ENCODE measurements around the gene MED26.
"Not testable (repeated sequence)": the region's sequence is repeated elsewhere in the genome, so short reads cannot be mapped to it uniquely, and the experiment has no call there.

MED26 gene

DNA sequence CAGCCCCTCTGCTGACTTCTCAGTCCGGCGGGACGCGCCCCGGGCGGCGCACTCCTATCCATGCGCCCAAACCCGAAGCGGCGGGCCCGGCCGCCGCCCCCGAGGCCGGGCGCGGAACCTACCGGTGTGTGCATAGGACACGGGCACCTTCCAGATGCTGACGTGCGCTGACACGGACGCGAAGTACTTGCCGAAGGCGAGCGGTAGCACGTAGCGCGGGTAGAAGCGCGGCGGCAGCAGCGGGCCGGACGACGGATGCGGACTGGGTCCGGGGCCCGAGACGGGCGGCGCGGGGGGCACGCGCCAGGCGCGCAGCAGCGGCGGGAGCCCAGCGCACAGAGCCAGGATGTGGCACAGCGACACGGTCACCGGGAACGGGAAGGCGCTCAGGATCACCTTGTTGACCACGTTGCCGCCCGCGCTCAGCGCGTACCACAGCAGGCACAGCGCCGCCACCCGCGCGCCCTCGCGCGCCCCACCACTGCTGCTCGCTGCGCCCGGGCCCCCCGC is 56.1 kb downstream of the MED26 start:
- DNase-seq, result no peak

DNA sequence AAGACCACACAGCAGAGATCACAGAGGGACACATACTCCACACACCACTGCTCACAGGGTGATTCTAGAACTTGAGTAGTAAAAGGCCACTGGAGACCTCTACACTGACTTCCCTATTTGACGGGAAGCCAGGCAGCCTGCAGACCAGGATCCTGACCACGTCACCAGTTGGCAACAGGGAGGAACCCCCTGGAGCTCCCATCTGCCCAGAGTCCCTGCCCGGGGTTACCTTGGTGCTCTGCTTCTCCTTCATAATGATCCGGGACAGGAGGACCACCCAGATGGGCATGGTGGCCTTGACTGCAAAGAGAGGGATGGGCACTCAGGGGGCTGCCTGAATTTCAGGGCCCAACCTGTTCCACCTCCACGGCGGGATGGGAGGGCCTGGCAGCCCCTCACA is 56.7 kb downstream of the MED26 start:
- DNase-seq, result peak; percentile 49

DNA sequence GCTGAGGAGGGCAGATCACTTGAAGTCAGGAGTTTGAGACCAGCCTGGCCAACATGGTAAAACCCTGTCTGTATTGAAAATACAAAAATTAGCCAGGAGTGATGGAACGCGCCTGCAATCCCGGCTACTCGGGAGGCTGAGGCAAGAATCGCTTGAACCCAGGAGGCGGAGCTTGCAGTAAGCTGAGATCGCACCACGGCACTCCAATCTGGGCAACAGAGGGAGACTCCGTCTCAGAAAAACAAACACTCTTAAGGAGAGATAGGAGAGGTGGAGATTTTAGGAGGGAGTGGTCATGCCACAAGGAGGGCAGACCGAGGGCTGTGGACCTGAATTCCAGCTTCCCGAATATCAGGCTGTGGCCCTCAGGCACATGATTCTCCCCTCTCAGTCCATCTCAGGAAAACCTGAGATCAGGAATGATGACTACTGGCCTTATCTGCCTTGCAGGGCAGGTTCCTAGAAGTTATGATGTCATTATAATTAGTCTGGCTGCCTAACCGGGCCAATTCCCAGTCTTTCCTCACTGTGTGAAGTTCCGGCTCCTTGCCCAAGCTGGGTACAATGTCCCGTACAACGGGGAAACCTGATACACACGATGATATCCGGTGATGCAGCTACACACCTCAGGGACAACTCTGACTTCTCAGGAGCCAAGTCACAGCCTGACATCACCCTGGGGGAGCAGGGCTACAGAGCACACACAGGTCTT is 58.2 kb downstream of the MED26 start:
- DNase-seq, result no peak

DNA sequence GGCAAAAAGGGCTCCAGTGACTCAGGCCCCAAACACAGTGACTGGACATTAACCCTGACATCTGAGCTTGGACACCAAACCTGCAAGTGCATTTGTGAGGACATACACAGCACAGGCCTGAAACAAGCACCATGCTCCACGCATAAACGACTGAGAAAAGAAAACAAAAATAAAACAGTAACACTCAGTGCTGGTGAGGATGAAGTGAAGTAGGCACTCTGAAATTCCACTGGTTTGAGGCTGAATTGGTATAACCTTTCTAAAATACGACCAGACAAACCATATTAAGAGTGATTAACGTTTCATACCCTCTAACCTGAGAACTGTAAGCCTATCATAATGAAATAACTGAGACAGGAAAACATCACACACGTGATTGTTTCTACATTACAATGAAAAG is 61.3 kb downstream of the MED26 start:
- no peak for DNase-seq

DNA sequence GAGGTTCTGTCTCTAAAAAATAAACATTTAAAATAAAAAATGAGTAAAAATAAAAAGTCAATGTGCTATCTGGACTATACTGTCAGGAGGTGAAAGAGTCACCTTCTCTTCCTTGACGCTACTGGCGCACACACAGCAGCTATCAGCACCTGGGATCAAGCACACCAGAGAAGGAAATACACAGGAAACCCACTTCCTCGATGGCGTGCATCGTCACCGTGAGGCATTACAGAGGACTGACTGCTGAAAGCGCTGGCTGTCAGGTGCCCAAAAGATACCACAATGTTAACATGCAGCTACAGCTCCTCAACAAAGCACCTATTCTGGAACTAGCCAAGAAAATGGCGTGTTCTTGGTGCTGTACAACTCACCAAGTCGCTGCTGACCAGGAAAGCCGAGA is 61.8 kb downstream of the MED26 start:
- DNase-seq, result peak; percentile 77

DNA sequence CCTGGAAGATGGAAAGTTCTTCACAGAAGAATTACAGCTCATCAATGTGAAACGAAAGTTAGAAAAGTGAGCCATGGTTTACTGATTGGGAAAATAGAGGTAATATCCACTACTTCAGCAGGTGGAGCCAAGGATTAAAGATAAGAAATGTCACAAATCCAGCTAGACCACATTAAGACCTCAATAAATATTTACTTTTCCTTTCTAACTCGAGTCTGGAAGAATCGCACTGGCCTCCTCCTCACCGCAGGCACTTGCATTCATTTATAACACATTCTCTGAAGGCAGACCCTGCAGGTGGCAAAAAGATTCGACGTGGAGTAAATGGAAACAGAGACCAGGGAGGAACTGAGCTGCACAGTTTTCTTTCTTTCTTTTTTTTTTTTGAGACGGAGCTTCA is 63.2 kb downstream of the MED26 start:
- DNase-seq, result no peak

DNA sequence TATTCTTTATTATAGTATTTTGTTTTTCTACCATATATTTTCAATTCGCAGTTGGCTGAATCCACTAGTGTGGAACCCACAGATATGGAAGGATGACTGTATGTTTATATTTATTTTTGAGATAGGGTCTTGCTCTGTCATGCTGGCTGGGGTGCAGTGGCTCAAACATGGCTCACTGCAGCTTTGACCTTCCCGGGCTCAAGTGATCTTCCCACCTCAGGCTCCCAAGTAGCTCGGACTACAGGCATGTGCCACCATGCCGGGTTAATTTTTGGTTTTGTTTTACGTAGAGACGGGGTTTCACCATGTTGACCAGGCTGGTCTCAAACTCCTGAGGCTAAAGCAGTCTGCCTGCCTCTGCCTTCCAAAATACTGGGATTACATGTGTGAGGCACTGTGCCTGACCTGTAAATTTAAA is 65.4 kb downstream of the MED26 start:
- DNase-seq, result no peak

DNA sequence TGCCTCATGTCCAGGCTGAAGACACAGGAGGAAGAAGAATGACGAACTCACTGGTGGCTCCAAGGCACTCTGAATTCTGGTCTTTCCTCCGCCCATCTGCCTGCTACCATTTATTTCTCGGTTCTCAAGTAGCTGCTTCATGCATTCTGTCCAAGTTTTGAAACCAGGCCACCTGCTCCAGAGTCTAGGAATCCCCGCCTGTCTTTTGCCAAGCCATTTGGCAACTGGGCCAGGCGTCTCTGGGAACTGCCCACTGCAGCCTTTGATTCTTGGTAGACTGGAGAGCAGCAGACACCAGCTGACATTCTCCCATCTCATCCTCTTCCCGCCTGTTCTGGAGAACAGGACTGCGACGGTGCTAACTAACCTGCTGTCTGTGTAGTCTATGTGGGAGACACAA is 66.6 kb downstream of the MED26 start:
- DNase-seq, result no peak

DNA sequence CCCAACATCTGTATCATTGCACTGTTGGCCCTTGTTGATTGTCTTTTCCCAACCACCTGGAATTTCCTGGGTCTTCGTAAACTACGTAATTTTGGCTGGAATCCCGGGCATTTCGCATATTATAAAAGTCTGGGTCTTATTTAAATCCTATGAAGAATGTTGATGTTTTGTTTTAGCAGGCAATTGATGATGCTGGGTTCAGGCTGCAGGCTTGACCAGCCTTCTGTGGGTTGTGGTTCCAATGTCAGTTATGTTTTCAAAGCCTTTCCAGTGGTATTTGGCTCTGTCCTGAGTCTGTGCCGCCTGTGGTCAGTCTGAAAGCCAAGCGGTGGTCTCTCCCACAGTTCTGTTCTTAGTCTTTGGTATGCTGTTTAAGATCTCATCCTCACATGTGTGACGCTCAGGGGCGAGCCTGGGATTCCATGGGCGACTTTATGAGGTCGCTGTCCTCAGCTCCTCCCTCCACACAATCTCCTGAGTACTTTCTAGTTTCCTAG is 68.2 kb downstream of the MED26 start:
- no peak for DNase-seq

DNA sequence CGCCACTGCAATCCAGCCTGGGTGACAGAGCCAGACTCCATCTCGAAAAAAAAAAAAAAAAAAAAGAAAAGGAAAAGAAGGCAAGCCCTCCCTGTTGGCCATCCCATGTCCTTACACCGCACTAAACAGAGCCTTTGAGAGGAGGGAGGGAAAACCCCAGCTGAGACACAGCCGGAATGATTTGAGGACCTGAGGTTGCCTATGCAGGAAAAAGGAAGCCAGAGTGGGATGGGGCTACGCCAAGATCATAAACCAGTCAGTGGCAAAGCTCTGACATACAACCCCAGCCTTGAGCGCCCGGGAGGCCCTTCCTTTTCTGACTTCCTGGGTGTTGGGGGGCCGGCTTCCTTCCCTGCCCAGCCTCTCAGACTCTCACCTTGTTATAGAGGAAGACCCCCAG is 73.2 kb downstream of the MED26 start:
- DNase-seq, result peak; percentile 50

DNA sequence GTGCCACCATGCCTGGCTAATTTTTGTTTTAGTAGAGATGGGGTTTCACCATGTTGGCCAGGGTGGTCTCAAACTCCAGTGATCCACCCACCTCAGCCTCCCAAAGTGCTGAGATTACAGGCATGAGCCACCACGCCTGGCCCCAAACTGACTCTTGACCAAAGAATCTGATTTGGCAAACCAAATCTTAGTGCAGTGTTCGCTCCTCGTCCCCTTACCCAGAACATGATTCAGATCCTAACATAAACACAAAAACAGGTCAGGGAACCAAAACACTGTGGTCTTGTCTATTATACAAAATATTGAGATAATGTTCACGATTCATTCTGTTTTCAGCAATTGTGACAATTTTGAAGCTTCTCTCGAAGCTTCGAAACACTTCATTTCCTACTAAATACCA is 76.1 kb downstream of the MED26 start:
- DNase-seq, result not testable (repeated sequence)

DNA sequence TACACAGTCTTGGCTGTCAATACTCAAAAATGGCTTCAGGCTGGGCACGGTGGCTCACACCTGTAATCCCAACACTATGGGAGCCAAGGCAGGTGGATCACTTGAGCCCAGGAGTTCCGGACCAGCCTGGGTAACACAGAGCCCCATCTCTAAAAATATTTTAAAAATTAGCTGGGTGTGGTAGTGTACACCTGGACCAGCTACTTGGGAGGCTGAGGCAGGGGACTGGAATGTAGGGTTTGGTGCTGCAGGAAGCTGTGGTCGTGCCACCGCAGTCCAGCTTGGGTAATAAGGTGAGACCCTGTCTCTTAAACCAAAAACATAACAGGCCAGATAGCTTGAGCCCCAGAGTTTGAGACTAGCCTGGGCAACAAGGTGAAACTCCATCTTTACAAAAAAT is 79.0 kb downstream of the MED26 start:
- no peak for DNase-seq

DNA sequence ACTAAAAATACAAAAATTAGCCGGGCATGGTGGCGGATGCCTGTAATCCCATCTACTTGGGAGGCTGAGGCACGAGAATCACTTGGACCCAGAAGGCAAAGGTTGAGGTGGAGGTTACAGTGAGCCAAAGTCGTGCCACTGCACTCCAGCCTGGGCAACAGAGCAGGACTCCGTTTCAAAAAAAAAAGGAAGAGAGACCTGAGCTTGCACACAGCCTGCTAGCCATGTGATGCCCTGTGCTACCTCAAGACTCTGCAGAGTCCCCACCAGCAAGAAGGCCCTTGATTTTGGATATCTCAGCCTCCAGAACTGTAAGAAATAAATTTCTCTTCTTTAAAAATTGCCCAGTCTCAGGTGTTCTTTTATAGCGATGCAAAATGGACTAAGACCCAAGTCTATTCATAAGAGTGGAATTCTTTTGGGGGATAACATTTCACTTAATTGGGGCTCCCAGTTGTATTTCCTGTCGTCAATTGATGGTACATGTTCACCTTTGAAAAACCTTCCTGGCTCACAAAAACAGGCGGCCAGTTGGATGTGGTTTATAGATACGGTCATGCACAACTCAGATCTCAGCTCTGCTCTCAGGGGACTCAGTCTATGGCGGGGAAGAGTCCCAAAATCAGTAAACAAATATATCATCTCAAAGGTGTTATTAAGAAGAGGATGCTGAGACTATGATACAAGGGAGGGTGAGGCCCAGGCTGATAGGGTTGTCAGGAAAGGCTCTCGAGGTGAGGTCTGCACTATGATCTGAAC is 83.4 kb downstream of the MED26 start:
- no peak for DNase-seq

DNA sequence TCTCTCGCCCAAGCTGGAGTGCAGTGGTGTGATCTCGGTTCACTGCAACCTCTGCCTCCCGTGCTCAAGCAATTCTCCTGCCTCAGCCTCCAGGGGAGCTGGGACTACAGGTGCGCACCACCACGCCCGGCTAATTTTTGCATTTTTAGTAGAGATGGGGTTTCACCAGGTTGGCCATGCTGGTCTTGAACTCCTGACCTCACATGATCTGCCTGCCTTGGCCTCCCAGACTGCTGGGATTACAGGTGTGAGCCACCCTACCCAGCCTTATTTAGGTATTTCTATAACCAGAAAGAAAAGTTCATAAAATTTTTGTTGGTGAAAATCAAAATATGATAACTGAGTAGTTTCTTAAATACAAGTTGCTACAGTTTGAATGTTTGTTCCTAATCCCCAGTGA is 84.3 kb downstream of the MED26 start:
- DNase-seq, result not testable (repeated sequence)

DNA sequence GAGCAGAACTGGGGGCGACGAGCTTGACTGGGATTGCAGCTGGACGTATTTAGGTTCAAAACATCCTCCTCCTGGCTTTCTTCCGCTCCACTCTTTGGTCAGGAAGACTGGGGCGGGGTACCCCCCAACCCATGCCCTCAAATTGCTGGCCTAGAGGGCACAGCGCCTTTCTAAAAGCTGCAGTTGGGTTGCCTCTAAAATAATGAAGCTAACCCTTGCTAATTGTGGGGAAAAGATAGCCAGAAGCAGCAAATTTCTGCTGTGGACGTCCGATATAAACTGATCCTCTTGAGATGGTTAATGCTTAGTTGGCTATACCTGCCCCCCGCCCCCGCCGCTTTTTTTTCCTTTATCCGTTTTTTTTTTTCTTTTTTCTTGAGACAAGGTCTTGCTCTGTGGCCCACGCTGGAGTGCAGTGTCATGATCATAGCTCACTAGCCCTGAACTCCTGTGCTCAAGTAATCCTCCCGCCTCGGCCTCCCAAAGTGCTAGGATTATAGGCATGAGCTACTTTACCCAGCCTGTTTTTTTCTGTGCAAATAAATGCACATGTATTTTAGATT is 85.0 kb downstream of the MED26 start:
- no peak for DNase-seq

DNA sequence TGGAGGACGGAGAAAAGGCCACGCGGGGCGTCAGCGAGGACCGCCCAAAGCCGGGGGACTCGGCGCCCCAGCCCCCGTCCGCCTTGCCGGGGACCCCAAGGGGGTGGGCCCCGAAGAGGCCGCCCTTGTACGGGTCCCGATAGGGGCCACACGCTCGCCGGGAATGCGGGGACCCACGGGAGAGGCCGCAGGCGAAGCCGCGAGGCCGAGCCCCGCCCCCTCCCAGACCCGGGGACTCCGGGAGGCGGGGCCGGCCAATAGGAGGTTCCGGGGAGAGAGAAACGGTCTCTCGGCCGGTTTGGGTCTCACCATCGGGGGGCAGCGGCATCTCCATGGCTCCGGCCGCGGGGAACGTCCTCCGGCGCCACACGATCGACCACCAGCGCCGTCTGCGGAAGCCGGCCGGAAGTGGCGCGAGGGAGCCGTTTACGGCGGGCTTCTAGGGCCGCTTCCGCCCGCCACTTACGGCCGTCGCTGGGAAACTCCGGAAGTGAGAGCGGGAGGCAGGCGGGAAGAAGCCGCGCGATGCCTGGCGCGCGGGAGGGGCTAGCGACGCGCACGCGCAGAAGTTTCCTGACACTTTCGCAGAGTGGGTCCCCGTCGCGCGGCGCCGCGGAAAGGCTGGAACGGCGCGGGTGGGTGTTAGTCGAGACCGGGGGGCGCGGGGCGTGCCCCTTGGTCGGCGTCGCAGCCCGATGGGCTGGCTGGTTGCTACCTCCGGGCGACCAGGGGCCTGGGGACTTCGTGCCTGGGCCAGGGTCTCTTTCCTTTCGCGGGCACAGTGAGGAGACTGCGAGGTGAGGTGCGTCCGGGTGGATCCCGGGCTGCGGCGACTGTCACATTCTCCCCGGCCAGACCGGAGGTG is 85.7 kb downstream of the MED26 start, which contains the start of gene CHERP:
Gene CHERP (minus strand): TSS at position 393 of the 865 bp plus-strand sequence. CDS start 59 bp downstream, at position 334.
- DNase-seq, result peak; percentile 94

DNA sequence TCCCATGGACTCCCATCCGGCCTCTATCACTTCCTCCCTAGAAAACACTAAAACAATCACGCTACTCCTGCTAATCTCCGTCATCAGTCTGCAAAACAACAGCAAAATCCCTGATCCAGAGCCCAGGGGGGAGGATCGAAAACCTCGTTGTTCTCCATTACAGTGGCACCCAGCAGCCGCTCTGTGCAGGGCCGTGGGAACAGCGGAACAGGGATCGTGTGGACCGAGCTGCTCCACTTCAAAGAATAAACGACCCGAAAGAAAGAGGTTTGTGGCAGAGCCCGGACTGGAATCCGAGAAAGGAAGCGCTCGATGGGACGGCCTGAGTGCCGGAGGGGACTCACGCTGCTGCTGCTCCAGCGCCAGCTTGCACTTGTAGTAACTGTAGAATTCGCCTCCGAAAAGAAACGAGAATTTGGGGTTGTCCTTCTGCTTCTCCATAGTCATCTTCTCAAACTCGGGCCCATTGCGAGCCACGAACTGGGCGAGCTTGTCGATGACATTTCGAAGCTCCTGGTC is 86.4 kb downstream of the MED26 start:
- DNase-seq, result no peak

DNA sequence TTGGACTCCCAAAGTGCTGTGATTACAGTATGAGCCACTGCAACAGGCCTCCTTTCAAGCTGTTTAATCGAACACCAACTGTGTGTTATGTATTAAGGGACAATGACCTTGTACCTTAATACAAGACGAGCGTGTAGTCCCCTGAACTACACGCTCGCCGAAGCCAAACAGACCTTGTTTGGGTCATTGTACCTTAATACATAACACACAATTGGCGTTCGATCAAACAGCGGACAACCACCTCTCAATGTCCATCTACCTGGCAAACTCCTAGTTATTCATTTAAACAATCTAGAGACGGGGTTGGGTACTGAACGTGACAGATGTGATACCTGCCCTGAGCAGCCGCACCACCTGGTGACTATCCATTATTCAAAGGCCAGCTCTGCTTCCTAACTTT is 87.1 kb downstream of the MED26 start:
- DNase-seq, result no peak

DNA sequence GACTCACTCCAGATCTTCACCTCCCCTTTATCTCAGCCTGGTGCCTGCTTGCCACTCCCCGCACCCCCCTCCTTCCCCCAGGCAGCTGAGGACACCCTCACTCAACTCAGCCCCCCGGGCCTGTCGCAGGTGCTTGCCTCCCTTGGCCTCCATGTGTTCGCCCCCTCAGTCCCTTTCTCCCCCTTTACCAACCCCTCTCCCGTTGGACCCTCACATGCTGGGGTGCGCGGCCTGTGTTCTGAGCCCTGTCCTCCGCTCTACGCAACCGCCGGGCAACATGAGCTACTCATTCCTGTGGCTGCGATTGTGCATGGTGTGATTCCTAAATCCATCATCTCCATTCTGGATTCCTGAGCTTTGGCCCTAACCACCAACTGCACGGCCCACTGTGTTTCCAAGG is 90.9 kb downstream of the MED26 start:
- DNase-seq, result no peak

DNA sequence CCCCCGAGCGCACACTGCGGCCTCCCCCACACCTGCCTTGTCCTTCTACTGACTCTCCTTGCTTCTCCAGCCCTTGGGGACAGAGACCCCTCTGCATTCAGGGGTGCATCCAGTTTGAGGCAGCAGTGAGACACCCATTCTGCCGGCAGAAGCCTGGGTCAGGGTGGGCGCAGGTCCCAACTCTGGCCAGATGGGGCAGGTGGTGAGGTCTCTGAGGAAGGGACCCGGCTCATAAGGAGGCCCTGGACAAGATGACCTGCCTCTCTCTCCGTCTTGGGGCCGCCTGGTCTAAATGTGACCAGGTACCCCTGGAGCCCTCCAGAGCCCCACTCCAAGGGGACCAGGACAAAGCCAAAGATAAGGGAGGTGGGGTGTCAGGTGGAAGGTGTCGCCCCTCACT is 91.9 kb downstream of the MED26 start:
- no peak for DNase-seq

DNA sequence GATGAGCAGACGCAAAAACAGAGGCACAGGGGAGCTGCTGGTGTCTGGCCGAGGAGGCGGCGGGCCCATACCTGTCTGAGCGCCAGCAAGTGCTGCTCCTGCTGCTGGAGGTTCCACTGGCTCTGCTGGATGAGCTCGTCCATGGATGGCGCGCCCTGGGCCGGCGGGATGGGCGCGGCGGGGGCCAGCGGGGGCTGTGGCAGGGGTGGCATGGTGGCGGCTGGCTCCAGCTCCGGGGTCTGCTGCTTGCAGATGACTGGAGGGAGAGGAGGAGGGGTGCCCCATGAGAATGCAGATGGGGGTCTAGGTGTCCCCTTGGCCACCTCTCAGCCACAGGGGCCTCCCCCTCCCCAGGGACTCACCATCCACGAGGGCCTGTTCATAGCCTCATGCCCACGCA is 92.6 kb downstream of the MED26 start:
- DNase-seq, result no peak

DNA sequence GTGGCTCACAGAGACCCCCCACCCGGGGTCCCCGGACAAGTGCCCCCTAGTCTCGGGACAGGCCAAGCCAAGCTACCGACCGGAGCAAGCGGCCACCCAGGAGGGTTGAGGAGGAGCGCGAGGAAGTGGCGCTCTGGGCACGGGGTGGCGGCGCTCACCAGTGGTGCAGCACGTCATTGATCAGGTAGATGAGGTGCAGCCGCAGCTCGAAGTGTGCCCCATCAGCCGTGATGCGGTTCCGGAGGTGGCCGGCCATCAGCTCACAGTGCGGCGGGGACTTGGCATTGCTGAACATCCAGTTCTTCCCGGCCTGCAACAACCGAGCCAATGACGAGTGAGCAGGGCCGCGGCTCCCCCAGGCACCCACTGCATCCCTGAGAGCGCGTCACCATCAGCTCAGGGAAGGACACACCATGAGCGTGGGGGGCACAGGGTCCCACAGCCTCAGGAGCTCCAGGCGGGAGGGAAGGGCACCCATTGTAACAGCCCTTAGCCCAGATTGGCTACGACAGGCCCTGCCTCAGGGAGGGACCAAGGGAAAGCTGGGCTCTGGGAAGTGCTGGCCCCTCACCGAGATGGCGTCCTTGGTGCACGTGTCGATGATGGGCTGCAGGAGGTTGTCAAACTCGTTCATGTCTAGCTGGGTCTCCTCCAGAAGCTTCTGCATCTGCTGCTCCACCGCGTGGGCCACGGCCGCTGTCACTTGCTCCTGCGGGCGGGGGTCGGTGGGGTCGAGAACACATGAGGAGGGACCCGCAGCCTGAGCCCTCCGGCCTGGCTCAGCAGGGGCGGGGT is 95.4 kb downstream of the MED26 start:
- DNase-seq, result no peak
